Heart left ventricle (tissue), 16 donors: ENCODE data around the gene MYOZ3. TPM values are rescaled to one million over a fixed set of nuclear protein-coding genes. Genes with fewer than 3 reads are reported as not detected.

Experiments used
- ATAC-seq, 4 donors: fragments of 200-7000 bp; cut with Tn5 transposase; one replicate each; pipeline ENCODE4 v1.9.1; 2020 to 2022; ENCODE audit warnings: moderate library complexity in 4 of 4, mild to moderate bottlenecking in 3 of 4, moderate number of reproducible peaks in 1 of 4
- DNase-seq, 5 donors: peaks; one replicate each; pipeline ENCODE4 v3.0.0-alpha.2; 2020
- H3K27ac ChIP-seq, 12 donors: fragments of 200-600 bp; sonication (generic) in 4 of 12; one replicate each; pipeline versions ENCODE4 v1.5.0 to v1.8.0; 2016 to 2022; ENCODE audit warnings: mild to moderate bottlenecking in 2 of 12
- H3K27me3 ChIP-seq, 9 donors: fragments of 200-600 bp; sonication (generic) in 2 of 9; one replicate each; pipeline versions ENCODE4 v1.5.1 to v1.8.0; 2016 to 2022; ENCODE audit warnings: mild to moderate bottlenecking in 3 of 9
- H3K36me3 ChIP-seq, 9 donors: fragments of 200-600 bp; sonication (generic) in 2 of 9; one replicate each; pipeline versions ENCODE4 v1.5.0 to v1.8.0; 2018 to 2022; ENCODE audit warnings: mild to moderate bottlenecking in 2 of 9
- H3K4me1 ChIP-seq, 12 donors: fragments of 200-600 bp; sonication (generic) in 4 of 12; one replicate each; pipeline versions ENCODE4 v1.5.0 to v1.8.0; 2016 to 2022; ENCODE audit warnings: mild to moderate bottlenecking in 3 of 12
- H3K4me3 ChIP-seq, 12 donors: fragments of 200-600 bp; sonication (generic) in 4 of 12; one replicate each; pipeline versions ENCODE4 v1.5.0 to v1.8.0; 2017 to 2022; ENCODE audit warnings: mild to moderate bottlenecking in 9 of 12, moderate library complexity in 4 of 12
- H3K9me3 ChIP-seq, 12 donors: fragments of 200-600 bp; sonication (generic) in 4 of 12; one replicate each; pipeline versions ENCODE4 v1.5.0 to v1.8.0; 2016 to 2022; ENCODE audit warnings: mild to moderate bottlenecking in 1 of 12
- POLR2A ChIP-seq, 2 donors: fragments of 450-650 bp; IDR thresholded peaks; one replicate each; pipeline ENCODE4 v1.6.1; 2017; ENCODE audit warnings: antibody characterized with exemption in 2 of 2, mild to moderate bottlenecking in 2 of 2, moderate library complexity in 2 of 2
- WGBS, 4 donors: extraction: QIAGEN DNeasy Blood & Tissue Kit in 2 of 4; methylation state at CpG; one replicate each; pipeline versions ENCODE4 v1.1.5 to v1.1.7; 2013 to 2018; 5-methylcytosine and 5-hydroxymethylcytosine counted together
- intact Hi-C, 10 donors: fragments of 100-400 bp; cut with DNase I; formaldehyde crosslinking; loops; one replicate each; pipeline versions ENCODE4 v1.11.1 to v1.14.2; 2022
- polyA plus RNA-seq, 2 donors: library from polyadenylated mRNA; stranded (reverse); fragments of 200-250 nt; gene quantifications; one replicate each; pipeline ENCODE4 v1.2.3, GENCODE V29; 2013
- total RNA-seq, 9 donors: library from RNA; depleted of rRNA in 2 of 9; stranded (reverse); fragments of >200 nt in 2 of 9; fragmentation: NEBNext Ultra II Directional in 3 of 9; extraction: Animal tissue kit (Norgen Biotek cat#: 25700) in 3 of 9; gene quantifications; one replicate each; pipeline versions ENCODE4 v1.1.0 to v1.2.4, GENCODE V29; 2016 to 2023
- TF ChIP-seq, protein P1 (sequence below), 12 donors: fragments of 200-600 bp; sonication (generic) in 4 of 12; IDR thresholded peaks; one replicate each; pipeline versions ENCODE4 v1.5.0 to v1.8.0; 2018 to 2022; ENCODE audit warnings: antibody characterized with exemption in 12 of 12, mild to moderate bottlenecking in 5 of 12
- donor health status: ischemic (EF 13 %, LVEDD 7.1; RV severe dilation, severe dysfunction).
- donor health status: healthy with polysubstance abuse.
- donor health status: DM: no; HTN: yes; CAD: no.
- donor health status: DM: no; HTN: no; CAD: no.
- donor health status: ischemic (EF 25% LVEDD 6.9; RV normal size, moderate dysfunction).
- donor health status: ischemic (EF 25% LVEDD 5.7; RV mildly dilated, moderate dysfunction).
- donor health status: healthy.
- donor health status: DM: yes; HTN: yes; CAD: no.
- donor health status: ischemic (EF 35%, LVEDD 5.7; RV mildly dilated, moderate dysfunction).
- donor health status: nonischemic (EF 11% LVEDD 7.7; RV severe dilation, severe dysfunction).
- donor health status: DM: yes; HTN: yes; CAD: no.
- donor health status: PGD.
- donor health status: ischemic (EF 29% LVEDD 5.4; RV normal size, mild dysfunction).
- donor health status: nonischemic (EF 23%, LVEDD 6.1; RV moderate dilation, normal function).

The MYOZ3 gene
- total and polyA plus RNA-seq, 11 donors, result 1.2 to 10.2 (median 4.6) TPM

DNA sequence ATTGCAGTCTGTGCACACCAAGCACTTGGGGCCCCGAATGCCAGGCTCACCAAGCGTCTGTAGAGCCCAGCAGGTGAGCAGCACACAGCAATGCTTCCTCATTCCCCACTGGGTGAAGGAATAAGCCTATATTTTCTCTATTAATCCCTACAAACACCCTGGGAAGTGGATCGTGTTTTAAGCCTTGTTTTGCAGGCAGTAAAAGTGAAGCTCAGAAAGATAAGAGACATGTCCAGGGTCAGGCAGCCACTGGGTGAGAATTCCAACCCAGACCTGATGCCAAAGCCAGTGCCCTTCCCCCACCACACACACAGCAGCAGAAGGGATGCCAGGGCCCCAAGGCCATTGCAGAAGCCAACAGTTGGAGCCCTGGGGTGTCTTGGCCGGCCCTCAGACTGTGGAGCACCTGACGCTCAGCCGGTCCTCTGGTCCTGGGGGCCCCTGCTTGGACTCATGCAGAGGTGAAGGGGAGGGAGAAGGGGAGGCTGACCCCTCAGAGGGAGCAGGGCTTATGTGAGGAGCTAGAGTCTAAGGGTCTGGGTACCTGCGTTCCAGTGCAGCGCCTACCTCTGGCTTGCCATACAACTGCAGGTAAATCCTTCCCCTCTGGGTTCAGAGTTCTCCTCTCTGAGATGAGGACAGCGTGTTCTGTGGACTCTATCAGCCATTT lies 46.9 kb upstream of the MYOZ3 start:
- H3K9me3 ChIP-seq, result no peaks in the 10 kb centered on the region
- DNase-seq, result peak in 3 of 5 donors; percentile 66 to 75 (median 67)
- H3K27ac ChIP-seq, result peak overlapping the region; percentile 82 to 100 (median 94)
- H3K27me3 ChIP-seq, result no peaks in the 10 kb centered on the region
- intact Hi-C loops, result loop anchor here in 2 of 10 donors (5.0 kb wide), 1 partner anchor 33 kb away; no protein-coding TSS in a partner anchor
- peak in 1 of 4 donors; percentile 1 for ATAC-seq
- no peaks in the 10 kb centered on the region for H3K36me3 ChIP-seq
- no peak for TF ChIP-seq POLR2A (IDR thresholded peaks at IDR 0.05)
- TF ChIP-seq, protein P1, sequence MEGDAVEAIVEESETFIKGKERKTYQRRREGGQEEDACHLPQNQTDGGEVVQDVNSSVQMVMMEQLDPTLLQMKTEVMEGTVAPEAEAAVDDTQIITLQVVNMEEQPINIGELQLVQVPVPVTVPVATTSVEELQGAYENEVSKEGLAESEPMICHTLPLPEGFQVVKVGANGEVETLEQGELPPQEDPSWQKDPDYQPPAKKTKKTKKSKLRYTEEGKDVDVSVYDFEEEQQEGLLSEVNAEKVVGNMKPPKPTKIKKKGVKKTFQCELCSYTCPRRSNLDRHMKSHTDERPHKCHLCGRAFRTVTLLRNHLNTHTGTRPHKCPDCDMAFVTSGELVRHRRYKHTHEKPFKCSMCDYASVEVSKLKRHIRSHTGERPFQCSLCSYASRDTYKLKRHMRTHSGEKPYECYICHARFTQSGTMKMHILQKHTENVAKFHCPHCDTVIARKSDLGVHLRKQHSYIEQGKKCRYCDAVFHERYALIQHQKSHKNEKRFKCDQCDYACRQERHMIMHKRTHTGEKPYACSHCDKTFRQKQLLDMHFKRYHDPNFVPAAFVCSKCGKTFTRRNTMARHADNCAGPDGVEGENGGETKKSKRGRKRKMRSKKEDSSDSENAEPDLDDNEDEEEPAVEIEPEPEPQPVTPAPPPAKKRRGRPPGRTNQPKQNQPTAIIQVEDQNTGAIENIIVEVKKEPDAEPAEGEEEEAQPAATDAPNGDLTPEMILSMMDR (IDR thresholded peaks at IDR 0.05), result peak in 5 of 12 donors; percentile 22 to 34 (median 30)
- H3K4me3 ChIP-seq, result peak overlapping the region in 1 of 12 donors; percentile 16
- peaks cover 42 to 100% (median 97%) of the 10 kb centered on the region in 12 donors for H3K4me1 ChIP-seq
- 52 to 64% (median 57%) methylated on average over 5 to 9 of the region's 9 CpGs for WGBS, 4 donors

DNA sequence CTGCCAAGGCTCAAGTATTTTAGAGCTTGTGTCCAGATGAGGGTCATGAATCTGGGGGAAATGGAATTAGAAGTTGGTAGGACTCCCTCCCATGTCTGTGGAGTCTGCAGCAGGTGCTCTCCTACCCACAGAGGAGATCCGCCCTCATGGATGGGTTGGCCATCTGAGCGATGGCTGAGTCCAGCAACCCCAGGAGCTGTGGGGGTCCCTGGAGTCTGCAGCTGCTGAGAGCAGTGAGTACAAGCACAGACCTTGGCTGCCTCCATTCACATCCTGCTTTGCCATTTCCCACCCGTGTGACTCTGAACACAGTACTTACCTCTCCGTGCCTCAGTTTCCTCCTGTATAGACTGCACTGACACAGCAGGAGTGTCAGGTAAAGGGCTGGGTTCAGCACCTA lies 46.4 kb upstream of the MYOZ3 start:
- no peaks in the 10 kb centered on the region for H3K9me3 ChIP-seq
- peak overlapping the region in 2 of 12 donors; percentile 13 to 16 for H3K4me3 ChIP-seq
- intact Hi-C loops, result loop anchor here in 2 of 10 donors (5.0 kb wide), 1 partner anchor 33 kb away; no protein-coding TSS in a partner anchor
- ATAC-seq, result no peak
- H3K4me1 ChIP-seq, result peaks cover 42 to 100% (median 98%) of the 10 kb centered on the region in 12 donors
- peak in 1 of 5 donors; percentile 32 for DNase-seq
- H3K27ac ChIP-seq, result peak overlapping the region; percentile 82 to 100 (median 94)
- no peaks in the 10 kb centered on the region for H3K27me3 ChIP-seq
- TF ChIP-seq POLR2A (IDR thresholded peaks at IDR 0.05), result no peak
- TF ChIP-seq, protein P1 (IDR thresholded peaks at IDR 0.05), result peak in 1 of 12 donors; percentile 1
- 43 to 64% (median 61%) methylated on average over 3 to 4 of the region's 4 CpGs for WGBS, 4 donors
- no peaks in the 10 kb centered on the region for H3K36me3 ChIP-seq

DNA sequence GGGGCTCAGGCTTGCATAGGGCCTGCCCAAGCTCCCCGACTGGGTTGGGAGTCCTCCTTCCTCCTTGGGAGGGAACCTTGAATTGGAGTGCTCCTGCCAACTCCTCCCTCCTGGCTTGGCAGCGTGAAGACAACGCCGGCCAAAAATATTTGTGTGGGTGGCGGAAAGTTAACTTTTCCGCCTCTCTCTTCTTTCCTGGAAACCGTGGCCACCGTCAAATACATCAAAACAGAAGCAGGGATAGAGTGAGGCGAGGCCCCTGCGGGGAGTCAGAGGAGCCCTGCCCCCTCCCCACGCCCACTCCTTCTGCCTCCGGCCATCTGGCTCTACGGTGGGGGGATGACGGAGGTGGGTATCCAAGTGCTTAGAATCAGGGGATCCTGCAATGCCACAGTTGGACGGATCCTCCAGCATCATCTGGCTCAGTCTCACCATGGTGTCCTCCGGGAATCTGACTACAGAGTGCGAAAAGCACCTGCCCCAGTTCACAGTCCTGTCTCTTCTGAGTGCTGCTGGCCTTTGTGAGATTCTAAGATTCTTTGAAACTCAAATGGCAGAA lies 45.8 kb upstream of the MYOZ3 start:
- Histone ChIP-seq H3K4me3 (peak overlapping the region in 2 of 12 donors; percentile 16 to 19), H3K9me3 (no peaks in the 10 kb centered on the region), H3K27me3 (no peaks in the 10 kb centered on the region), H3K36me3 (no peaks in the 10 kb centered on the region), H3K27ac (peak overlapping the region; percentile 82 to 100 (median 94)), H3K4me1 (peaks cover 46 to 100% (median 98%) of the 10 kb centered on the region in 12 donors)
- ATAC-seq, result peak in 3 of 4 donors; percentile 19 to 23 (median 22)
- 4 to 39% (median 16%) methylated on average over 13 to 17 of the region's 17 CpGs for WGBS, 4 donors
- TF ChIP-seq POLR2A (IDR thresholded peaks at IDR 0.05), result no peak
- TF ChIP-seq, protein P1 (IDR thresholded peaks at IDR 0.05), result no peak
- peak; percentile 66 to 81 (median 79) for DNase-seq
- intact Hi-C loops, result no loop called here

DNA sequence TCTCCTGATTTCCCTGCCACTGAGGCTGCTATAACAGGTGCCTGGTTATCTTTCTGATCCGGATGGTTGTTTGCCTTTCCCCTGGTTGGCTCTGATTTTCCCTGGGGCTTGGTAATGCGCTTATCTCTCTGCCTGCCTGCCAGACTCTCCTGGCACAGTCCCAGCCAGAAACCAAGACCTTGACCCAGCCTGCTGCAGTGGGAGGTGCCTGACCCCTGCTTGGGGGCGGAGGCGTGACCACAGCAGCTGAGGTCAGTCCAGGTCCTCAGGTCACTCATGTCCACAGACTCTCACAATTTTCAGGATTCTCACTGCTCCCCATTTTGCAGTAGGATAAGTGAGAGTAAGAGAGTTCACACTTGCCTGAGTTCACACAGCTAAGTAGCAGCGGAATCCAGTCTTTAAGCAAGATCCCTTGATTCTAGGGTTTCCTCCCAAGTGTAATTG lies 45.0 kb upstream of the MYOZ3 start:
- H3K9me3 ChIP-seq, result no peaks in the 10 kb centered on the region
- DNase-seq (peak; percentile 85 to 92 (median 87)), ATAC-seq (peak; percentile 16 to 31 (median 26))
- H3K27ac ChIP-seq, result peak overlapping the region; percentile 82 to 100 (median 94)
- H3K27me3 ChIP-seq, result no peaks in the 10 kb centered on the region
- 27 to 37% (median 31%) methylated on average over 5 of the region's 5 CpGs for WGBS, 4 donors
- H3K4me1 ChIP-seq, result peaks cover 39 to 98% (median 94%) of the 10 kb centered on the region in 12 donors
- TF ChIP-seq, protein P1 (IDR thresholded peaks at IDR 0.05), result no peak
- no peak for TF ChIP-seq POLR2A (IDR thresholded peaks at IDR 0.05)
- no peaks in the 10 kb centered on the region for H3K36me3 ChIP-seq
- intact Hi-C loops, result no loop called here
- no peak overlapping the region for H3K4me3 ChIP-seq
